ENCODE data around the gene ERAP2. TPM values are rescaled to one million over a fixed set of nuclear protein-coding genes. Genes with fewer than 3 reads are reported as not detected.

ERAP2 gene
- total and polyA plus RNA-seq, 11 donors = 0.99 to 30.5 (median 7.0) TPM

DNA sequence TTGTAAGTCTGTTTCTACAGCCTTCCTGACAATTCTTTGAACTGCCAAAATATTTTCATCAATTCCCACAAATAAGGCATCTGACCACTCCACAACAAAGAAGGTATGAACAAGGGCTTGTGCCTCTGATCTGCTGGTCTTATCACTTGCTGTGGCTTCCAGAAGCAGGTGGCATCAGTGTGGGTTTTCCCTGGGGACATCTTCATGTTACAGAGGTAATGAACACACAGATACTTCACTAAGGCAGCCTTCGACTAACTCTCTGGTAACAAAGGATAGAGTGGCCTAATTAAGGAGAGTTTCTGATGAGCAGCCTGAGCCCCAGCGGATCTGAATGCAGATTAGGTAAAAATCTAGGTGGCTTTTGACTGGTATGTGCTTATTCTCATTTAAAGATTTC, 15.2 kb upstream of the ERAP2 start:
- H3K27ac ChIP-seq = no peak overlapping the region
- no peaks in the 10 kb centered on the region for H3K36me3 ChIP-seq
- H3K4me3 ChIP-seq = no peak overlapping the region
- intact Hi-C loops (cut with DNase I) = loop anchor here in 2 of 10 donors (10.0 kb wide), 2 partner anchors 124 to 134 kb away; no protein-coding TSS in a partner anchor
- DNase-seq (no peak), ATAC-seq (no peak)
- no peaks in the 10 kb centered on the region for H3K9me3 ChIP-seq
- H3K27me3 ChIP-seq = no peaks in the 10 kb centered on the region
- 87 to 96% (median 89%) methylated on average over 2 of the region's 2 CpGs for WGBS, 4 donors
- H3K4me1 ChIP-seq = no peaks in the 10 kb centered on the region
- TF ChIP-seq, protein P1, sequence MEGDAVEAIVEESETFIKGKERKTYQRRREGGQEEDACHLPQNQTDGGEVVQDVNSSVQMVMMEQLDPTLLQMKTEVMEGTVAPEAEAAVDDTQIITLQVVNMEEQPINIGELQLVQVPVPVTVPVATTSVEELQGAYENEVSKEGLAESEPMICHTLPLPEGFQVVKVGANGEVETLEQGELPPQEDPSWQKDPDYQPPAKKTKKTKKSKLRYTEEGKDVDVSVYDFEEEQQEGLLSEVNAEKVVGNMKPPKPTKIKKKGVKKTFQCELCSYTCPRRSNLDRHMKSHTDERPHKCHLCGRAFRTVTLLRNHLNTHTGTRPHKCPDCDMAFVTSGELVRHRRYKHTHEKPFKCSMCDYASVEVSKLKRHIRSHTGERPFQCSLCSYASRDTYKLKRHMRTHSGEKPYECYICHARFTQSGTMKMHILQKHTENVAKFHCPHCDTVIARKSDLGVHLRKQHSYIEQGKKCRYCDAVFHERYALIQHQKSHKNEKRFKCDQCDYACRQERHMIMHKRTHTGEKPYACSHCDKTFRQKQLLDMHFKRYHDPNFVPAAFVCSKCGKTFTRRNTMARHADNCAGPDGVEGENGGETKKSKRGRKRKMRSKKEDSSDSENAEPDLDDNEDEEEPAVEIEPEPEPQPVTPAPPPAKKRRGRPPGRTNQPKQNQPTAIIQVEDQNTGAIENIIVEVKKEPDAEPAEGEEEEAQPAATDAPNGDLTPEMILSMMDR (IDR thresholded peaks at IDR 0.05) = no peak
- no peak for TF ChIP-seq POLR2A (IDR thresholded peaks at IDR 0.05)

GRCh38 chr5:96863114-96863513, 13.2 kb upstream of the ERAP2 start:
- DNase-seq (no peak), ATAC-seq (no peak)
- no peak for TF ChIP-seq POLR2A (IDR thresholded peaks at IDR 0.05)
- TF ChIP-seq, protein P1 (IDR thresholded peaks at IDR 0.05) = no peak
- H3K27me3 ChIP-seq = no peaks in the 10 kb centered on the region
- no peak overlapping the region for H3K27ac ChIP-seq
- H3K36me3 ChIP-seq = no peaks in the 10 kb centered on the region
- no peak overlapping the region for H3K4me3 ChIP-seq
- 89 to 93% (median 90%) methylated on average over 2 of the region's 2 CpGs for WGBS, 4 donors
- no peaks in the 10 kb centered on the region for H3K9me3 ChIP-seq
- intact Hi-C loops (cut with DNase I) = loop anchor here in 2 of 10 donors (10.0 kb wide), 2 partner anchors 122 to 132 kb away; no protein-coding TSS in a partner anchor
- H3K4me1 ChIP-seq = no peaks in the 10 kb centered on the region

GRCh38 chr5:96863949-96864584, 12.2 kb upstream of the ERAP2 start:
- H3K27ac ChIP-seq = no peak overlapping the region
- TF ChIP-seq POLR2A (IDR thresholded peaks at IDR 0.05) = no peak
- TF ChIP-seq, protein P1 (IDR thresholded peaks at IDR 0.05) = no peak
- no peaks in the 10 kb centered on the region for H3K36me3 ChIP-seq
- ATAC-seq = no peak
- WGBS, 4 donors = 81 to 89% (median 86%) methylated on average over 3 of the region's 3 CpGs
- H3K27me3 ChIP-seq = no peaks in the 10 kb centered on the region
- DNase-seq = no peak
- H3K4me3 ChIP-seq = no peak overlapping the region
- H3K9me3 ChIP-seq = no peaks in the 10 kb centered on the region
- H3K4me1 ChIP-seq = no peaks in the 10 kb centered on the region
- intact Hi-C loops (cut with DNase I) = loop anchor here in 2 of 10 donors (10.0 kb wide), 2 partner anchors 121 to 131 kb away; no protein-coding TSS in a partner anchor

DNA sequence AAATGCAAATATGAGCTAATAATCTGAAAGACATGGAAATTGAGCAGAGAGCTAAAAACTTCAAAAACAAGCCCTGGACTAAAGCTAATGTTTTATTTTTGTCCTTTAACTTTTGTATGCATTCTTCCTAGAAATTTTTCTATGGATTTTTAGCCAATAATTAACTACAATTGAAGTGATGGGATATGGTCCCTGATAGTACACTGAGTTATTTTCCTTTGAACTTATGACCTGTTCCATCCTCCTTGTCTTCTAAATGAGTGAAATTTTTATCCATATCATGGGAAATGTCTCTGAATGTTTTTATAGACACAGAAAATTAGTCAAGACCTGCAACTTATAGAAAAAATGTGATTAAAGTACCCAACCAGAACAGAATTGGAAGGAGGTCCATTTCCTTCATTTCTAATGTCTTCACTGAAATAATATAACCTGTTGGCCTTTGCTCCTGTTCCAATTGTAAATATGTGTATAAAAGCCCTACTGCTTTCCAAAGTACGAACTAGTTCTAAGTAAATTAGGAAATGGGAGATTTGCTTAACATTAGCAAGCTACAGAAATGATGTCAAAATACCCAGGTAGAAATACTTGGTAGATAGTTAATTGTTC, 11.3 kb upstream of the ERAP2 start:
- Histone ChIP-seq H3K9me3 (no peaks in the 10 kb centered on the region), H3K4me3 (no peak overlapping the region), H3K27me3 (no peaks in the 10 kb centered on the region), H3K4me1 (no peaks in the 10 kb centered on the region), H3K27ac (no peak overlapping the region), H3K36me3 (no peaks in the 10 kb centered on the region)
- ATAC-seq = no peak
- no peak for TF ChIP-seq POLR2A (IDR thresholded peaks at IDR 0.05)
- TF ChIP-seq, protein P1 (IDR thresholded peaks at IDR 0.05) = no peak
- WGBS, 4 donors = 88 to 98% (median 95%) methylated on average over 1 of the region's 1 CpG
- no peak for DNase-seq
- intact Hi-C loops (cut with DNase I) = loop anchor here in 7 of 10 donors (5.0 to 10.0 kb wide), 5 partner anchors 120 to 297 kb away; partner anchors contain the start of gene LIX1 (in 3 of the 7)

Data from heart left ventricle (tissue), 16 donors.